Sigmoid colon (tissue), 4 donors: ENCODE data around the gene ABCC6.

ENCODE experiments used
- CTCF ChIP-seq, 4 experiments: fragments of 450-650 bp in 3 of 4; fragments of 200-600 bp in 1 of 4; IDR thresholded peaks; one replicate each; pipeline ENCODE4 v1.5.1; 2016 to 2019; ENCODE audit warnings: antibody characterized with exemption in 4 of 4, mild to moderate bottlenecking in 3 of 4, moderate library complexity in 2 of 4
- EP300 ChIP-seq, 4 donors: sonication (generic); formaldehyde crosslinking; IDR thresholded peaks; one replicate each; pipeline ENCODE4 v1.6.1; 2017; ENCODE audit warnings: antibody characterized with exemption in 4 of 4

DNA sequence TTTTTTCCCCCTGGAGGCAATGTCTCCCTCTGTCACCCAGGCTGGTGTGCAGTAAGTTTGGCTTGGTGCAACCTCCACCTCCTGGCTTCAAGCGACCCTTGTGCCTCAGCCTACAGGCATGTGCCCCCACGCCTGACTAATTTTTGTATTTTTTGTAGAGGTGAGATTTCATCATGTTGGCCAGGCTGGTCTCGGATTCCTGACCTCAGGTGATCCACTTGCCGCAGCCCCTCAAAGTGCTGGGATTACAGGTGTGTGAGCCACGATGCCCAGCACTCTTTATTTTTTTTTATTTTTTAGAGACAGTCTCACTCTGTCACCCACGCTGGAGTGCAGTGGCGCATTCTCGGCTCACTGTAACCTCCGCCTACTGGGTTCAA, 113.2 kb downstream of the ABCC6 start:
- TF ChIP-seq CTCF (IDR thresholded peaks at IDR 0.05) (no peak), EP300 (IDR thresholded peaks at IDR 0.05) (no peak)
